Measurements from ENCODE around the gene PCMT1. TPM values are rescaled to one million over a fixed set of nuclear protein-coding genes. Genes with fewer than 3 reads are reported as not detected.

The PCMT1 gene
- total and polyA plus RNA-seq, 2 of the 13 experiments (the other 11 are each of a cell fraction or from before 2014, with no cell fraction given), result 112 to 169 TPM

- no peak overlapping the region for H3K4me3 ChIP-seq (replicated peaks in 1 of 3; ENCODE audit: insufficient read depth in 1 of 3, low read depth in 2 of 3, low read length in 3 of 3)
- H2AFZ ChIP-seq (ENCODE audit: low read length), result no peak overlapping the region
- H4K20me1 ChIP-seq (ENCODE audit: insufficient read depth, low read length), result no peaks in the 10 kb centered on the region
- DNase-seq (ENCODE audit: low spot score) (peak; percentile 77), FAIRE-seq (peak; percentile 67), ATAC-seq (peak; percentile 98)
- no peaks in the 10 kb centered on the region for H3K27me3 ChIP-seq (ENCODE audit: control insufficient read depth in 1 of 2, insufficient read depth in 2 of 2, low read length in 2 of 2)
- H3K27ac ChIP-seq (ENCODE audit: extremely low read length, insufficient read depth, low read length), result no peak overlapping the region
- ChIA-PET CTCF (ENCODE audit: low intra/inter-chr PET ratio, low total read pairs) (interaction anchor here (1.2 to 1.4 kb wide), 3 partner anchors 22 to 201 kb away, joined by 3 to 4 read pairs (median 3); partner anchors contain the start of genes NUP43 and PPIL4), POLR2A (no interaction called here)
- H3K79me2 ChIP-seq (ENCODE audit: insufficient read depth, low read length), result no peaks in the 10 kb centered on the region
- peaks cover 6 to 36% of the 10 kb centered on the region in 2 experiments; a peak in 4 of 5 replicates for H3K36me3 ChIP-seq (replicated peaks in 1 of 2; ENCODE audit: control insufficient read depth in 1 of 2, insufficient read depth in 2 of 2, low read length in 2 of 2)
- no peak overlapping the region for H3K4me2 ChIP-seq (ENCODE audit: low read depth, low read length)
- H3K9me3 ChIP-seq (ENCODE audit: low read length), result no peaks in the 10 kb centered on the region
- no peak overlapping the region for H3K9ac ChIP-seq (ENCODE audit: insufficient read depth, low read depth, low read length)
- in situ Hi-C loops (cut with HindIII; ENCODE audit: extremely low pct_ligation_motif_present, low pct_unique_long_range_greater_than_20kb), result loop anchor here (5.0 kb wide), 1 partner anchor 198 kb away; the partner anchor contains the start of gene RAET1G
- intact Hi-C loops (cut with micrococcal nuclease; ENCODE audit: unreplicated experiment), result loop anchor here (1.0 to 2.0 kb wide), 3 partner anchors 22 to 203 kb away; partner anchors contain the start of gene NUP43
- 74% methylated on average over 10 of the region's 10 CpGs for WGBS (ENCODE audit: low lambda C conversion rate)
- peaks cover 6% of the 10 kb centered on the region for H3K4me1 ChIP-seq (ENCODE audit: insufficient read depth, low read length)
- BruUV-seq (replicated peaks), result no TSS peak
- TF ChIP-seq ZNF878 (CRISPR knock-in tag; IDR thresholded peaks at IDR 0.05), result no peak
- TF ChIP-seq KDM1A (CRISPR knock-in tag; IDR thresholded peaks at IDR 0.05), result no peak
- no peak for TF ChIP-seq SRF (IDR thresholded peaks at IDR 0.05; ENCODE audit: low read depth, low read length)
- no peak for TF ChIP-seq KDM6A (CRISPR knock-in tag; IDR thresholded peaks at IDR 0.05; ENCODE audit: low read depth)
- TF ChIP-seq ETV5 (CRISPR knock-in tag; IDR thresholded peaks at IDR 0.05; ENCODE audit: borderline replicate concordance), result no peak
- TF ChIP-seq STAT5B (CRISPR knock-in tag; IDR thresholded peaks at IDR 0.05), result no peak
- no peak for TF ChIP-seq CCAR2 (optimal IDR thresholded peaks at IDR 0.05; ENCODE audit: low read depth, low read length)
- no peak for TF ChIP-seq ZBTB21 (CRISPR knock-in tag; IDR thresholded peaks at IDR 0.05)
- no peak for TF ChIP-seq ZNF30 (CRISPR knock-in tag; IDR thresholded peaks at IDR 0.05)
- no peak for TF ChIP-seq ZNF816 (CRISPR knock-in tag; IDR thresholded peaks at IDR 0.05; ENCODE audit: borderline replicate concordance)
- TF ChIP-seq TRAFD1 (CRISPR knock-in tag; IDR thresholded peaks at IDR 0.05; ENCODE audit: borderline replicate concordance), result no peak
- TF ChIP-seq AGO1 (IDR thresholded peaks at IDR 0.05; ENCODE audit: low read depth, low read length, poor library complexity, severe bottlenecking), result no peak
- TF ChIP-seq ATF3 (CRISPR knock-in tag; IDR thresholded peaks at IDR 0.05), result 0 out of 2 replicates have a peak, but pooled peaks have one; percentile 15
- no peak for TF ChIP-seq ZBTB20 (CRISPR knock-in tag; IDR thresholded peaks at IDR 0.05; ENCODE audit: borderline replicate concordance, low read depth)
- no peak for TF ChIP-seq SUZ12 (IDR thresholded peaks at IDR 0.05; ENCODE audit: low read depth, low read length)
- no peak for TF ChIP-seq MAFG (CRISPR knock-in tag; IDR thresholded peaks at IDR 0.05)
- no peak for TF ChIP-seq ZBTB43 (CRISPR knock-in tag; conservative IDR thresholded peaks at IDR 0.05)
- TF ChIP-seq ISX (CRISPR knock-in tag; conservative IDR thresholded peaks at IDR 0.05), result no peak
- no peak for TF ChIP-seq GMEB2 (CRISPR knock-in tag; IDR thresholded peaks at IDR 0.05; ENCODE audit: low read depth)
- no peak for TF ChIP-seq HNF4A (CRISPR knock-in tag; IDR thresholded peaks at IDR 0.05)
Measured at GRCh38 chr6:149723771-149724417, 25.6 kb upstream of the PCMT1 start.
